Loucy (cell line): ENCODE measurements around the gene TEX35.

ENCODE experiments used
- EZH2phosphoT487 ChIP-seq: fragments of 200-600 bp; IDR thresholded peaks from 2 replicates; pipeline ENCODE4 v1.6.1; 2018; ENCODE audit warnings: antibody characterized with exemption, mild to moderate bottlenecking, moderate library complexity, borderline replicate concordance
- TF ChIP-seq, protein P1 (sequence below): fragments of 200-600 bp; sonication (generic); conservative IDR thresholded peaks from 2 replicates; pipeline ENCODE4 v1.5.1; 2014; ENCODE audit warnings: mild to moderate bottlenecking, antibody characterized with exemption, low read length

DNA sequence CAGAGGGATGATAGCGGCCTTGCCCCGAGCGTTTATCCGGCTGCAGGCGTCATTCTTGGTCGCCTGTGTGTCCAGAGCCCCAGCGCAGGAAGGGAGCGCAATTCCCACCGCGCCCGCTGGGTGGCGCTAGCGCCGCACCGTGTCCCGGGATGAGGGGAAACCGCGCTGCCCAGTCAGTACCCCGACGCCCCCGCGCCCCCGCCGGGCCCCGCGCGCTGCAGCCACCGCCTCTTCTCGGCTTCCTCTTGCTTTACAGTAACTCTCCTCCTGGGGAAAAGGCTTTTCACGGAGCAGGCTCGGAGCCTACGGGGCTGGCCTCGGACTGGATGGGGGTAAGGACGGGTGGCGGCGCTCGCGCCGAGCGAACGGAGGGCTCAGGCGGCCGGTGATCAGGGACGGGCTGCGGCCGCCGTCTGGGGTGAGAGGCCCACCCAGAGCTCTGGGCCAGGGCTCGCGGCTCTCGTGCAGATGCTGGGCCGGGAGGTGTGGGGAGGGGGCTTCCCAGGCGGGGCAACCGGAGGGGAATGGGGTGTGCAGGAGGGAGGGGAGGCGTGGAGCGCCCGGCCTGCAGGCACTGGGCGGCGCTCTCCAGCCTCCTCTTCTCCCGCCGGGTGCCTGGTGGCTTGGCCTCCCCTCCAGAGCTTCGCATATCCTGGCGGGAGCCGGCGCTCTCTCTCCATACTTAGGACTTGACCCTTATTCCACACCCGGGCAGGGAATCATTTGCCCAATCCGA lies 29.8 kb downstream of the TEX35 start:
- TF ChIP-seq, protein P1, sequence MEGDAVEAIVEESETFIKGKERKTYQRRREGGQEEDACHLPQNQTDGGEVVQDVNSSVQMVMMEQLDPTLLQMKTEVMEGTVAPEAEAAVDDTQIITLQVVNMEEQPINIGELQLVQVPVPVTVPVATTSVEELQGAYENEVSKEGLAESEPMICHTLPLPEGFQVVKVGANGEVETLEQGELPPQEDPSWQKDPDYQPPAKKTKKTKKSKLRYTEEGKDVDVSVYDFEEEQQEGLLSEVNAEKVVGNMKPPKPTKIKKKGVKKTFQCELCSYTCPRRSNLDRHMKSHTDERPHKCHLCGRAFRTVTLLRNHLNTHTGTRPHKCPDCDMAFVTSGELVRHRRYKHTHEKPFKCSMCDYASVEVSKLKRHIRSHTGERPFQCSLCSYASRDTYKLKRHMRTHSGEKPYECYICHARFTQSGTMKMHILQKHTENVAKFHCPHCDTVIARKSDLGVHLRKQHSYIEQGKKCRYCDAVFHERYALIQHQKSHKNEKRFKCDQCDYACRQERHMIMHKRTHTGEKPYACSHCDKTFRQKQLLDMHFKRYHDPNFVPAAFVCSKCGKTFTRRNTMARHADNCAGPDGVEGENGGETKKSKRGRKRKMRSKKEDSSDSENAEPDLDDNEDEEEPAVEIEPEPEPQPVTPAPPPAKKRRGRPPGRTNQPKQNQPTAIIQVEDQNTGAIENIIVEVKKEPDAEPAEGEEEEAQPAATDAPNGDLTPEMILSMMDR = peak; percentile 80
- no peak for TF ChIP-seq EZH2phosphoT487
